NCI-H187 treated with DMSO at 0.1 percent for 48 hours (cell line): Measurements from ENCODE around the gene UNC13C.

Source experiments
- DNase-seq: peaks from one replicate; lab custom pipeline; 2025; lab: John Stamatoyannopoulos, UW

Gene UNC13C

DNA sequence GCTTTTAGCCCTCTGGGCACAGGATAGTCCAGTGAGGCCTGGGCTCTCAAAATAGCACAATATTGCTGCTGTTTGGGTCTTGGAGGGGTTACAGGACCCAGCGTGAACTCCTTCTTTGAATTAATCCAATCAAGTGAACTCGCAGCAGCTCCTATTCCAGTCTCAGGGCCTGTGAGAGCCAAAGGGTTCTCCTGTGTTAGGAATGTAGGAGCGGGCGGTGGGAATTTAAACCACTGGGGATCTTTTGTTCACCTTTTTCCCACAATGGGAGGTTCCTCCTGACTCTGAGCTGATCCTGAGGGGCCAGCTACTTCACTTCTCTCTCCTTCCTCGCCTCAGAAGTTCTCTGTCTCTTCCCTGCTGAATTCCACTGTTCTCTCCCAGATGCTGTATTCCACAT lies 504.0 kb downstream of the UNC13C start:
- no peak for DNase-seq

DNA sequence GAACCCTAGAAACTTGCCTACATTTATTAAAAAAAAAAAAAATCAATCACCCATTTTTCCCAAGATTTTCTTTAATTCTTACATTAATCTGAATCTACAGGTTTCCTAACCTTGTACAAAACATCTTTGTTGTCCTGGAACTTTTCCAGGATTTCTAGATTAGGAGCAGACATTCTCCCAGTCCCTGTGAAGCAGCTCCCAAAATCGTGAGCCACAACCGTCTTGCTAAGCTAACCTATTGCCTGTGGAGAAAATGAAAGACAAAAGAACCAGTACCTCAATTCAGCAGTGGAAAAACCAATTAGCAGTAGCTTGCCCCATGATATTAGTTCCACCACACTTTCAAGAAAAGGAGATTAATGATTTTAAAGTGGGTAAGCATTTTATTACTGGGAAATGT lies 522.1 kb downstream of the UNC13C start:
- no peak for DNase-seq

GRCh38 chr15:54502416-54503075 lies 524.3 kb downstream of the UNC13C start:
- DNase-seq, result no peak

GRCh38 chr15:54504695-54505094 lies 526.5 kb downstream of the UNC13C start:
- DNase-seq, result no peak

- DNase-seq, result no peak
Measured at GRCh38 chr15:54506977-54507524, 528.8 kb downstream of the UNC13C start.

GRCh38 chr15:54514601-54515000 lies 536.4 kb downstream of the UNC13C start:
- no peak for DNase-seq

DNA sequence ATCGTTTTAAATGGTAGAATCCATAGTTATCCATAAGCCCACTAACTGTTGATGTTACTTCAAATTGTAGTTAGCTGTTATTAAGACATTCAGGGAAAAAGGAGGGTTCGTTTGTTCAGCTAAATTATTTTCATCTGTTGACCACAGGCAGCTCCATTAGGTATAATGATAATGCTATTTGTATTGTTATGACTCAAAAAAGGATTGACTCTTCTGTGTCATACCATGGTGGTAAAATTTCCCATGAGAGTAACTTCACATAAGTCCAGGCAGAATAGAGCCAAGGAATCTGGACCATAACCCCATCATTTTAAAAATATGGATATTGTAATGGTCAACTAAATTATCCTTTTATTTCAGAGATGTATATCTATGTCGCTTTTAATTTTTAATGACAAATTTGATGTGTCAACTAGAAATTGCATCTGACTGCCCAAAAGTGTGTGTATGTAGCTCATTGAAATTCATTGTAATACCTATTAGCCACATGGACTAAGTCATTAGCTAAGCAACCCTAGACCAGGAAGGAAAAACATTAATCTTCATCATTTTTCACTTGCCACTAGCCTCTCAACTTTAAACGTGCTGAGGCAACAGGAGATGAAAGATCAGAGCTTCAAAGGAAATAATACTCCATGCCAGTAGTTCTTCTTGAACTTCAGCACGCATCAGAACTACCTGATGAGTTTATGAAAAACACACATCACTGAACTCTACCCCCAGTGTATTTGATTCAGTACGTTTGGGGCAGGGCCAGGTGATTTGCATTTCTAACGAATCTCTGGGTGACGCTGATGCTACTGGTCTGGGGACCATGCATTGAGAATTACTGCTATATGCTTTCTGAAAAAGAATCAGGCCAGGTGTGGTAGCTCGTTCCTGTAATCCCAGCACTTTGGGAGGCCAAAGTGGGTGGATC lies 537.7 kb downstream of the UNC13C start:
- DNase-seq, result no peak

GRCh38 chr15:54517366-54517765 lies 539.1 kb downstream of the UNC13C start:
- DNase-seq, result no peak

DNA sequence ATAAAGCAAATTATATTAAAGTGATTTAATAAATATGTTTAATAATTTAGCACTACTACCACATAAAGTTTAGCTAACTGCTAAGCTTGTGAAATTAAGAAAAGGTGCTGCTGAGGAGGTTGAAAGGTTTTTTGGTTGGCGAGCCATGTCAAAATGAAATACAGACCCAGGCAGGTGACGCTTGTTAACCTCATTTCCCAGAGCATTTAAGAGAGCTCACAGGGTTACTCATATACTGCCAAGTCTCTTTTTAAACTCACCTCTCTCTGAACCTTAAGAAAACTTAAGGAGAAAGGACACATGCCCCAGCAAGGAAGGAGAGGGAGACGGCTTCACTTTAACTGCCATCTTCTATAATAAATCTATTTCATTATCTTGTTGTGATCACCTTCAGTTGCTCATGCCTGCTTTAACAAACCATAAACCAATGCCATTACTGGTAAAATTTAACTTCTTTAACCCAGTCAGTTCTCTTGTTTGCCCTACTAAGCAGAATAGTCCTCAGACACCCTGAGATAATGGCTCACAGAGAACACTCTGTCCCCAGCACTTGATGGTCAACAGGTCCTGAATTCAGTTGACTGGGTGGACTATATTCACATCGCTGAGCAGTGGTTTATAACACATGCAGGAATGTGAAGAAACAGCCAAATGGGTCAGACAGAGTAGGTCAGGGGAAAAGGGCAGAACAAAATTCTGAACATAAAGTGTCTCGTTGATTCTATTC lies 540.1 kb downstream of the UNC13C start:
- DNase-seq, result no peak

DNA sequence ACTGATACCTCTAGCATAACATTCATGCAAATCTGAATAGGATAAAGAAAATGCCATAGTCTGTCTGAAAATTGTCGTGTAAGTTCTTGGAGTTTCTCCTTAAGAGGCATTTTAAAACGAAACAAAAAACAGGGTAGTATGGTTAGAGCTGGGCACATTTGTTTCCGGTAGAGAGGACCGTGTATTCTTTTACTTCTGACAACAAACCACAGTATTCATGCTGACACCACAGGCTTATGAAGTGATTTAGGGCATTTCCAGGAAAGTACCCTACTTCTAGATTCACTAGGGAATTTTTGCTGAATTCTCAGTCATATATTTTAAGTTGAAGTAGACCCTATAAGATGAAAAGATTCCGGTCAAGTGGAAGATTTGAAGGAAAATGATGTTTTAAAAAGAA lies 541.3 kb downstream of the UNC13C start:
- no peak for DNase-seq

- no peak for DNase-seq
Measured at GRCh38 chr15:54520616-54521015, 542.4 kb downstream of the UNC13C start.

DNA sequence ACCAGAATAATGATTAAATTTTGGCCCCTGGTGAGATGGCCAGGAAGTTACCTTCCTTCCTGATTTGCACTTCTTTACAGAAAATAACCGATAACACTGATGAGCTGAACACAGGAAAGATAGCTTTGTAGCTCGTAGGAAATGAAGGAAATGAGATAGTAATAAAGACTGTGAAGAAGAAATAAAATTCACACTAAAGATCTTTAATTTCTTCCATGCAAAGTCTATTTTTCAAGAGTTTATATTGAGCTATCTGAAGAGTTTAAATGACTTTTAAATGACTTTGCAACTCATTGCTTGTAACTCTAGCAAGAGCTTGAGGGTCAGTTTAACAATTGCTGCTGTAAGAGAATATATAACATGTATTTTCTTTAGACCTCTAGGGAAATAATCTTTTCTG lies 543.0 kb downstream of the UNC13C start:
- DNase-seq, result no peak

DNA sequence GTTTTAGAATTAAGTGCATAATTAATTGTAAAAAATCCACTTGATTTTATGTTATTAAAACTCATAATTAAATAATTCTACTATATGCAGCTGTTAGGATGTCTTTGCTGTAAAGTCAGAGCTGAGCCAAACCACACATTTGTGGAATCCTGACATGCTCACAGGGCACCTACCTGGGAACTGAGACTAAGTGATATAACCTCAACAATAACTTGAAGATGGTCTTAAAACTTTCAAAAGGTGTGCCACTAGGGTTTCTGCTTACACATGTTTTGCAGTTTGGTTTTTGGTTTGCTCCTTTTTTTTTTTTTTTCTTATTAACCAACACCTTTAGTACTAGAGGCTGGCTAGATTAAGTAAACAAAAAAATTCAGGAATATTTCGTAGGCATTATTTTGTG lies 549.8 kb downstream of the UNC13C start:
- no peak for DNase-seq

DNA sequence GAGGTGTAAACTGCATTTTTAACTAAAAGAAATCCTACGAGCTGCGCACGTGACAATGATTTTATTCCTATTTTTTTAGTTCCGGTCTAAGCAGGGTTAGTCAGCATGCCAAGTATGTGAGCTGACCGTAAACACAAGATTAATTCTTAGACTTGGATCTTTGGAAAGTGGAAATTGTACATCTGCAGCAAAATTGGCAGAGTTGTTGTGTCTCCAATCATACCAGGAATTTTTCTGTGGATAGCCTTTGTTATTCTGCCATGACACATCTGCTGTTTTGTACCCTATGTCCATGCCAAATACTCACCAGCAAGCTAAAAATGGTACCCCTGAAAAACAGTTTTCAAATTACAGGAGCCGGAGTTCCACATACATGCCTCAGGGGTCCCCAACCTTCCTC lies 562.5 kb downstream of the UNC13C start:
- DNase-seq, result no peak

- no peak for DNase-seq
Measured at GRCh38 chr15:54547491-54547890, 569.2 kb downstream of the UNC13C start.

- no peak for DNase-seq
Measured at GRCh38 chr15:54550954-54551353, 572.7 kb downstream of the UNC13C start.

DNA sequence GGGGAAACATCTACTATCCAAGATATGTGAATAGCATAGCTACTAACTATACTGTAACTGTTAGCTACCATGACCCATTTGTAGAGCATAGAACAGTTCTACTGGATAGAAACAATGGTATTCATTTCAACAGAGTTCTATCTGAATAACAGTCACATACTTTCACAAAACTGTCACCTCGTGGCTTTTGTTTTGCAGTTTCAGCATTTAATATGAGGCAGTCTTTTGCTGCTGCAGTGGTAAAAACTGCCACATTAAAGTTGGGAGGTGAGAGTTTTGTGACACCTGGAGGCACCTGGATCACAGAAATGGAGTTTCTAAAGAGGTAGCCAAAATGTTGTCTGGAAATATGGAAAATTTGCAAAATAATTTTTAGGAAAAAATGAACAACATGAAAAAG lies 578.0 kb downstream of the UNC13C start:
- no peak for DNase-seq

DNA sequence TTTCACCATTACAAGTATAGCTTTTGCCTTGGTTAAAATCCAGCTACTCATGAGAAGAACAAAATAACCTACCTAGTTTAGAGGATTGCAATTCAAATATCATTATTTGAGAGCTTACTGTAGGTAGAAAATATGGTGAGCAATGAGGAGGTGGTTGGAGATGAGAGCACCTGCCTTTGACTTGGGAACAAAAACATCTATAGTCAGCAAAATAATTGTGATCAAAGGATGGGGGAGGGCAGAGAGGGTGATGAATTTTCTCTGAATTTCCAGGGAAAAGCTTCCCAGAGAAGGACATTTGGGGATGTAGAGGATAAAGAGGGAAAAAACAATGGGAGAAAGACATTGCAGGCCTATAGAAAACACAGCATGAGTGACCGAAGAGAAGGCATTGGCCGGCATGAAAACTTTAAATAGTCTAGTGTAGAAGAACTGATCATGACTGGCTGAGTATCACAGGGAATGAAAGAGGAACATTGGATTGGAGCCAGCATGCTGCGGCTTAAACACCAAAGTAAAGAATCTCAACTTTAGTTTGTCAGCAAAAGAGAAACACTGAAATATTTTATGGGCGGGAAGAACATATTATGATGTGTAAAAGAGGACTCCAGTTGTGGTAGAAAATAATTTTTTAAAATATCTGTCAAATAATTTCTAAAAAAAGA lies 581.3 kb downstream of the UNC13C start:
- no peak for DNase-seq

DNA sequence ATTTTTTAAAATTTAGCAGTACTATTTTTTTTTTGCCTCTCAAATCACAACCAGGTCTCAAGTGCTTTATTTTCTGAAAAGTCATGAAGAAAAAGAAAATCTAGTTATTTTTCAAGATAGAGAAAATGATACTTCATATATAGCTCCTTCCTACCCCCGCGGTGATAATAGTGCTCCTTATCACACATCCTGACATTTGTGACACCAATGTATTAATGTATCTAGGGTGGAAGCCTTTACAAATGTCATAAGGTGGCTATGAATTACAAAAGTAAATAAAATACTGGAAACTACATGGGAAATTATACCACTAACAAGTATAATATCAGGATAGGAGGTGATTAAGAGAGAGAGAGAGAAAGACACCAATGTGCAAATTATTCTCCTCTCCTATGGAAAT lies 582.2 kb downstream of the UNC13C start:
- no peak for DNase-seq

DNA sequence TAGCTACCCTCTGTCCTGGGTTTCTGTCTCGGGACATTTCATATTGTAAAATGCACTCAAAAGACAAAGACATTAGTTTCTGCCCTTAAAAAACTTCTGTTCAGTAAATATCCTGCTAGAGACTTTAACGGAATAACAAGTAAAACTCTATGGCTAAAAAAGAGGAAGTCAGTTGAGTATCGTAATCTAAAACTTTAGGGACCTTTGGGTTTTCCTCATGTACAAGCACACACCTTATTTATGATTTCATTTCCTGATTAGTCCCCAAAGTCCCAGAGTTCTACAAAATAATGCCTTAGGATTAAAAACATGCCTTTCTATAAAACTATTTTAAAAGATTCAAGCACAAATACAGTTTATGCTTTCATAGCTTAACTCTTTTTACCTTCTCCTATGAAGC lies 585.9 kb downstream of the UNC13C start:
- DNase-seq, result no peak

DNA sequence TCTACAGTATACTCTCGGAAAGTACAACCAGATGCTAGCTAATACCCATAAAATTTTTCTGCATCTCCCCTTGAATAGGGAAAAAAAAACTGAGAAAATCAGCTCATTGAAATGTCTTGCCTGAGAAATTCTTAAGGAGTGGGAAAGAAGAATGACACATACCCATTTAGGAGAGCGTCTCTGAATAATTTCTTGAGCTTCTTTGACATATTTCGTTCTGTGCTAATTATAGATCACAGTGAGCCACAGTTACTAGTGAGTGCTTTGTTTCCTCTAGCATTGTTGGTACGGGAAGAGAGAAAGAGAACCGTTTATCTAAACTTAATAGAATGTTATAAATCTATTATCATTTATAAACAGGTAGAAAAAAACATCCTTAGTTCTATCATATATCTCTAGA lies 588.4 kb downstream of the UNC13C start:
- DNase-seq, result no peak
